Suprapubic skin (tissue), 3 donors: ENCODE data around the gene P4HA2.

Experiments used
- CTCF ChIP-seq, 2 donors: fragments of 200-600 bp in 1 of 2; fragments of 450-650 bp in 1 of 2; sonication (generic) in 1 of 2; IDR thresholded peaks; one replicate each; pipeline ENCODE4 v1.5.1; 2016 to 2019; ENCODE audit warnings: antibody characterized with exemption in 2 of 2, mild to moderate bottlenecking in 1 of 2, moderate library complexity in 1 of 2
- EP300 ChIP-seq: sonication (generic); formaldehyde crosslinking; IDR thresholded peaks from one replicate; pipeline ENCODE4 v1.6.1; 2017; ENCODE audit warnings: antibody characterized with exemption

- TF ChIP-seq CTCF (IDR thresholded peaks at IDR 0.05) (no peak), EP300 (no peak)
These were observed 84.5 kb downstream of the P4HA2 start for GRCh38 chr5:132143148-132143547.
